Measurements from ENCODE around the gene CDH5.

The CDH5 gene

GRCh38 chr16:66395806-66396555 is 29.5 kb downstream of the CDH5 start:
- DNase-seq: no peak

DNA sequence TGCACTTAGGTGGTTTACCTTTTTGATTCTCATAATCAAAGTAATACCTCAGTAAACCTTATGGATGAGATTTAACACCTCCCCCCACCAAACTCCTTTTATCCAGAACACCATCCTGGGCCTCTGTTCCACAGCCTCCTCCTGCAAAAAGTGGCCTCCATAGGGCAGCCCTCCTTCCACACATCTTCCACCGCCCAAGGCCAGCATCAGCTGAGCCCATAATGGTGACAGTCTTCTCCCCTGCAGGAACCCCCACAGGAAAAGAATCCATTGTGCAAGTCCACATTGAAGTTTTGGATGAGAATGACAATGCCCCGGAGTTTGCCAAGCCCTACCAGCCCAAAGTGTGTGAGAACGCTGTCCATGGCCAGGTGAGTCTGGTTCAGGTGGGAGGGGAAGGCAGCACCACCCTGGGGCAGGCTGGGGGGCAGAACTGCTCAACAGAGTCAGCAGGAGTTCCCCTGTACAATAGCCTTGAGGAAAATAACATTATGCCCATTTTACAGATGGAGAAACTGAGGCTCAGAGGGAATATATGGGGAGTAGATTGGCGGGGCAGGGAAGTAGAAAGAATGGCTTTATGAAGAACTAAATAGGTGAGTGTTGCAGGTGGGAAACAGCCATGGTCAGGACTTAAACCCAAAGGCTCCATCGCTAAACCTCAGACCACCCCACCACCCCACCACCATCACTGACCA is 31.4 kb downstream of the CDH5 start:
- DNase-seq: no peak

GRCh38 chr16:66399031-66399430 is 32.5 kb downstream of the CDH5 start:
- DNase-seq: no peak

DNA sequence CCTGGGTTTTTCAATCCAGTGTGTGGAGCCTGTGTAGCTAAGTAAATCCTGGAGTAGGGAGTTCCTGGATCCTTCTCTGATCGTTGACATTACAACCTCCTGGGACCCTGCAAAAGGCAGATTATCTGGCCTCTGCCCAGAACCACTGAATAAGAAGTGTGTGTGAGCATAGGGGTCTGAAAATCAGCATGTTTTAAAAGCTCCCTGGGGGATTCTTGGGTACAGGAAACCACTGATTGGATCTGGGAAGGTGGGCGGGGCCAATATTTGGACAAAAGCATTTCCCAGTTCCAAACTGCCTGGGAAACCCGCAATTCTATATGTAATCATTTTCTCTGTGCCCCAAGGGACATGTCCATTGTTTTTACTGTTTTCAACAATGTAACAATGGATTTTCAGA is 33.4 kb downstream of the CDH5 start:
- peak; percentile 24 for DNase-seq

- no peak for DNase-seq
These were observed 34.3 kb downstream of the CDH5 start for GRCh38 chr16:66400503-66401380.

GRCh38 chr16:66401610-66402009 is 35.1 kb downstream of the CDH5 start:
- DNase-seq: no peak

DNA sequence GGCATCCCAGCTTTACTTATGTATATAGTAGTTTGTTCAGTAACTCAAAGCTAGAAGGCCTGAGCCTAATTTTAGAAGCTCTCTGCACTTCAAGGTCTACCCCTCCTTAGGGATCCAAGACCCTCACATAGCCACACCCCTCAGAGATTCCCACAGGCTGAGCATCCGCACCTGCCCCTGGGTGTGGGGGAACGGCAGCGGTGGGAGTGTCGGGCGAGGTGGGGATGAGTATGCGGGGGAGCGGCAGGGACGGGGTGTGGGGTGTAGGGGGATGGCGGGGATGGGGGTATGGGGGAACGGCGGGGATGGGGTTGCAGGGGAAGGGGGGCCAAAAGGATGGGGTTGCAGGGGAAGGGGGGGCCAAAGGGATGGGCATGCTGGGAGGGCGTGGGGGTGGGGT is 35.7 kb downstream of the CDH5 start:
- DNase-seq: no peak

DNA sequence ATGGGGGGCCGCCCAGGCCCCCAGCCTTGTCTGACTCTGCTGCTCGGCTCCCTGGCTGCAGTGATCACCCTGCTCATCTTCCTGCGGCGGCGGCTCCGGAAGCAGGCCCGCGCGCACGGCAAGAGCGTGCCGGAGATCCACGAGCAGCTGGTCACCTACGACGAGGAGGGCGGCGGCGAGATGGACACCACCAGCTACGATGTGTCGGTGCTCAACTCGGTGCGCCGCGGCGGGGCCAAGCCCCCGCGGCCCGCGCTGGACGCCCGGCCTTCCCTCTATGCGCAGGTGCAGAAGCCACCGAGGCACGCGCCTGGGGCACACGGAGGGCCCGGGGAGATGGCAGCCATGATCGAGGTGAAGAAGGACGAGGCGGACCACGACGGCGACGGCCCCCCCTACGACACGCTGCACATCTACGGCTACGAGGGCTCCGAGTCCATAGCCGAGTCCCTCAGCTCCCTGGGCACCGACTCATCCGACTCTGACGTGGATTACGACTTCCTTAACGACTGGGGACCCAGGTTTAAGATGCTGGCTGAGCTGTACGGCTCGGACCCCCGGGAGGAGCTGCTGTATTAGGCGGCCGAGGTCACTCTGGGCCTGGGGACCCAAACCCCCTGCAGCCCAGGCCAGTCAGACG is 36.2 kb downstream of the CDH5 start:
- DNase-seq: no peak

GRCh38 chr16:66403531-66404145 is 37.1 kb downstream of the CDH5 start:
- no peak for DNase-seq

DNA sequence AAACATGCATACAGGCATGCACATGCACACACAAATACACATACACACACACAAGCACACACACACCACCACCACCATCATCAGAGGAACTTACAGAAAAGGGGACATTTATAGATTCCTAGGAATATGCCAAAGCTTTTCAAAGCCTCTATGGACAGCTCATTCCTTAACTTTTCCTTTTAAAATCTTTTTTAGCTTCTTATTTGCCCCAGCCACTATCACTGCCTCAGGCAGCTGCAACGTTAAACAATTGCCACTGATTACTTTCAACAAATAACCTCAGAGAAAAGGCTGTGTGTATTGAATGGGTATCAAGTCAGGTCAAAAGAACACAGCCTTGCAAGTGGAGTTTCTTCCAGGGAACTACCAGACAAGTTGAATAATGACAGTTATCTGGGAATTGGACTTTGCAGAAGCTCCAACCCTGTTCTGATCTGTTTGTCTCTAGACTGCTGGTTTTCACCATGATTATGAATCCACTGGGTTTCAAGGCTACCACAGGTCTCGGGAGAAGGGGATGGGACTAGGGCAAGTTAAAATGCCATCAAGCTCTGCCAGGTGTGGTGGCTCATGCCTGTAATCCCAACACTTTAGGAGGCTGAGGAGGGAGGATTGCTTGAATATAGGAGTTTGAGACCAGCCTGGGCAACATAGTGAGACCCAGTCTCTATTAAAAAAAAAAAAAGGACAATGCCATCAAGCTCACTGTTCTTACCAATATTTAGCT is 38.7 kb downstream of the CDH5 start:
- DNase-seq: no peak

DNA sequence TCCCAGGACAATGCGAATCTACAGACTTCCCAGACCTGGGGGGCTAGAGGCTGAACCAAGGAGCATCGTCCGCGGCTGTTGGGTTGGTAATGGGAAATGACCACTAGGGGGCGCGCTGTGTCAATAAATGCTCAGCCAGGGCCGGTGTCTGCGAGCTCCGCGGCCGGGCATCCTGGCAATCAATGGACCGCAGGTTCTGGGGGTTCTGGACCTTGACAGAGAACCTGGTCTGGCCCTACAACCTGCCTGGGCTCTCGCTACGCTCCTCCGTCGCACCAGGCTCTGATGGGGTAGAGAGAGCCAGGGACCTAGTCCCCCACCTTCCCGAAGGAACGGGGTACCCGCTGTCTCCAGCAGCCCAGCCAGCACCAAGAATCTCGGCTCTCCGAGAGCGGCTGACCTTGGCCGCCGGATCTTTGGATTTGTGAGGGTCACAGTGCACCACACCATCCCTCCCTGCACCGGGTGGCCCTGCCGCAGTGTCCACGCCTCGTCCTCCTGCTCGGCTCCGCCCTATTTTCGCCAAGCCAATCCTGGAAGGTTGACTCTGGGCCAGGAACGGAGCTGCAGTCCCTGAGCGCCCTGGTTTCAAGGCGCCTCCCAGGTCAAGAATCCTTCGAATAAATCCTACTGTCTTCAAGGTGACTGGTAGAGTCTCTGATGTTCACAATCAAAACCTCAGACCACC is 40.2 kb downstream of the CDH5 start:
- no peak for DNase-seq

DNA sequence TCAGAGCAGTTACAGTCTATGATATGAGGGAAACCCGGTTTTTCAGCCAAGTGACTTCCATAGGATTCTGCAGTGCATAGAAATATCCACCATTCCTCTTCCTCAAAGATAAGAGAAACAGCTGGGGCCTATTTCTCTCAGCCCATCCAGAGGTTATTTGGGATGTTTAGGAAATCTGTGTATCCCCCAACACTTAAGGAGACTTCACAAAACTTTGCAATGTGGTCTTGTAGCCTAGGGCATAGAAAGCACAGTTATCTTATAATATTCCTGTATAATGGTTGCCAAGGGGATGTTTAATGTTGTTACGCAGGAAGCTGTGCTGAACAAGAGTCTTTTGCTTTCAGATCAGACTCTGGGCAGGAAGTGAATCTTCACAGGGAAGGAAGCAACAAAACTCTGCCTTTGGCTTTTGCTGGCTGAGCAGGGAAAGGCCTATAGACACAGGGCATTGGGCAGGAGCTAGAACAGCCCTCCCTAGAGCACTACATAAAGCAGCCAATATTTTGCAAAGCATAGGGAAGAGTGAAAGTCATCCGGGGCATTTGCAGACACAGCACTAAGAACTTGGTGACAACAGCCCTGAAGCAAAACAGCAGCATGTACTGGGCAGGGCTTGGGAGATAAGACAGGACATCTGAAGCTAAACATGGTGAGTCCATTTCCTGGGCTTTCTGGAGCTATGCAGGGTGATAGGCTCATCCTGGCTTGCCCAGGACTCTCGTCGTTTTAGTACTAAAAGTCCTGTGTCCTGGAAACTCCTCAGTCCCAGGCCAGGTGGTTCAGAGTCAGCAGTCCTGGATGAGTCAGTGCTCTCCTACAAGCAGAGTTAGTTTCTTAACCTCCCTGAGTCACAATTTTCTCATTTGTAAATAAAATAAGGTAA is 41.9 kb downstream of the CDH5 start:
- no peak for DNase-seq

- DNase-seq: no peak
These were observed 42.7 kb downstream of the CDH5 start for GRCh38 chr16:66409156-66409555.

DNA sequence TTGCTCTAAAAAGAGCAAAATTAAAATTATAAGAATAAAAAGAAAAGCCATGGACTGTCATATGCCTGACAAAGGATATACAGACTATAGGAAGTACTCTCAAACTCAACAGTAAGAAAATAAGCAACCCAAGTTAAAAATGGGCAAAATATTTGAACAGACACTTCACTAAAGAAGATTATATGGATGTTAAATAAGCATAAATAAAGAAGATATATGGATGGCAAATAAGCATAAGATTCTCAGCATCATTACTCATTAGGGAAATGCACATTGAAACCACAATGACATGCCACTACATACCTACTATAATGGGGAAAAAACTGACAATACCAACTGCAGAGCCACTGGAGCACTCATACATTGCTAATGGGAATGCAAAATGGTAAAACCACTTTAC is 45.7 kb downstream of the CDH5 start:
- DNase-seq: no peak

DNA sequence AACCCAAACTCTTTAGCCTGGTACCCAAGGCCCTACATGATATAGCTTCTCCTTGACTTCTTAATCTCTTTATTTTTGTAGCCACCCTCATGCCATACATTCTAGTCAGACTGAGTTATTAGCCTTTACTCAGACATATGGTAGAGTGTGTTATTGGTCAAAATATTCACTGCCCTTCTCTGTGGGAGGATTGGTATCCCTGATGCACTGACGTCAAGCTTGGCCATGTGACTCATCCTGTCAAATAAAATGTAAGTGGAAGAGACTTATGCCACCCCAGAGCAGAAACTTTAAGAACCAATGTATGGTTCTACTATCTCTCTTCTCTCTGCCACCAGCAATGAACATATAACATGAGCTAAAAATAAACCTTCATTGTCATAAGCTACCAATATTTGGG is 48.4 kb downstream of the CDH5 start:
- no peak for DNase-seq

DNA sequence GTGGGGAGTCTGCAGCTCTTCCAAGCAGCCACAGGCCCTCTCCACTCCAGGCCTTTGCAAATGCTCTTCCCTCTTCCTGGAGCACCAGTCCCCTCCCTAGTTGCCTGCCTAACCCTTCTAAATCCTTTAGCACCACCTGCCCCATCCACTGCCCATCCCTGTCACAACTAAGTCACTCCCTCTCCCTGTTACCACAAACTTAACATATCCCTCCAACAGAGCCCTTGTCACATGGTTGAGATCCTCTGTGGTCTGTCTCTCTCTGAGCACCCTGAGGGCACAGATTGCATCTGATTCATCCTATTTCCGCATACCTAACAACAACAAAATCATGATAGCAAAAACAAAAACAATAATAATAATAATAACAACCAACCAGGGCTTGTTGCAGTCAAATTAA is 49.6 kb downstream of the CDH5 start:
- no peak for DNase-seq

DNA sequence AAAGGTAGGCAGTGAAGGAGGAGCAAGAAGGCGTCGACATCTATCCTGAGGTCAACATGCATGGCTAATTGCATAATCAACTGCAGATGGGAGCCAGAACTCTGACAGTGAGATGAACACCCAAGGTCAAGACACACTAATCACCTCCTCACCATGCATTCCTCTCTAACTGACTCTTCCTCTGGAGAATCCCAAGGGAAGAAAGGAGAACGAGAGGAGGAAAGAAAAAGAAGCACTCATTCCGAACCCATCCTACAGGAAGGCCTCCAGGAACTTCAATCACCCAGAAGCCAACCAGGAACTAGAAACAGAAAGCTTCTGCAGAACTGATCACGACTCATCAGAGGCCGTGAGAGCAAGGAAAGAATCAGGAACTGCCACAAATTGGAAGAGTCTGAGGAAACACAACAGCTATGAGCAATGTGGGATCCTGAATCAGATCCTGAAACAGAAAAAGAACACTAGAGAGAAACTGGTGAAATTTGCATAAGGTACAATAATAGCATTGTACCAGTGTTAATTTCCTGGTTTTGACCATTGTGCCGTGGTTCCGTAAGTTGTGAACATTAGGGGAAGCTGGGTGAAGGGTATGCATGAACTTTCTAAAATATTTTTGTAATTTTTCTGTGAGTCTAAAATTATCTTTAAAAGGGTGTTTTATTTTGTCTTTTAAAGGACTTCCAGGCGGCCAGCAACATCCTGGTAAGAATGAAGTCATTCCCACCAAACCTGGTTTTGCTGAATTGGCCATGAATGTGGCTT is 50.6 kb downstream of the CDH5 start:
- DNase-seq: no peak

- DNase-seq: no peak
These were observed 51.9 kb downstream of the CDH5 start for GRCh38 chr16:66418165-66418962.

GRCh38 chr16:66419527-66419926 is 53.0 kb downstream of the CDH5 start:
- DNase-seq: no peak

Data from NCI-H1436 treated with DMSO at 0.1 percent for 48 hours (cell line).